ENCODE results near the gene NPAS2. TPM values are rescaled to one million over a fixed set of nuclear protein-coding genes. Genes with fewer than 3 reads are reported as not detected.

The NPAS2 gene
- total RNA-seq, 1 experiment from 2014 or later, result 12.3 TPM

- H3K4me1 Mint-ChIP-seq (ENCODE audit: insufficient read depth, unreplicated experiment), result peaks cover 10% of the 10 kb centered on the region
- H3K4me3 Mint-ChIP-seq (ENCODE audit: unreplicated experiment), result no peak overlapping the region
- ChIA-PET POLR2A (no interaction called here), CTCF (no interaction called here)
- no peaks in the 10 kb centered on the region for H3K27me3 Mint-ChIP-seq (ENCODE audit: insufficient read depth, unreplicated experiment)
- intact Hi-C loops (cut with micrococcal nuclease), result no loop called here
- BruUV-seq (replicated peaks), result no TSS peak
- no peaks in the 10 kb centered on the region for H3K9me3 Mint-ChIP-seq (ENCODE audit: unreplicated experiment)
- H3K36me3 Mint-ChIP-seq (ENCODE audit: insufficient read depth, unreplicated experiment), result no peaks in the 10 kb centered on the region
- no peak for DNase-seq (ENCODE audit: unreplicated experiment)
- no peak overlapping the region for H3K27ac Mint-ChIP-seq (ENCODE audit: low read depth, unreplicated experiment)
- TF ChIP-seq CTCF (IDR thresholded peaks at IDR 0.05; ENCODE audit: unreplicated experiment), result no peak
Observed at GRCh38 chr2:100880730-100881129, 60.8 kb downstream of the NPAS2 start.

DNA sequence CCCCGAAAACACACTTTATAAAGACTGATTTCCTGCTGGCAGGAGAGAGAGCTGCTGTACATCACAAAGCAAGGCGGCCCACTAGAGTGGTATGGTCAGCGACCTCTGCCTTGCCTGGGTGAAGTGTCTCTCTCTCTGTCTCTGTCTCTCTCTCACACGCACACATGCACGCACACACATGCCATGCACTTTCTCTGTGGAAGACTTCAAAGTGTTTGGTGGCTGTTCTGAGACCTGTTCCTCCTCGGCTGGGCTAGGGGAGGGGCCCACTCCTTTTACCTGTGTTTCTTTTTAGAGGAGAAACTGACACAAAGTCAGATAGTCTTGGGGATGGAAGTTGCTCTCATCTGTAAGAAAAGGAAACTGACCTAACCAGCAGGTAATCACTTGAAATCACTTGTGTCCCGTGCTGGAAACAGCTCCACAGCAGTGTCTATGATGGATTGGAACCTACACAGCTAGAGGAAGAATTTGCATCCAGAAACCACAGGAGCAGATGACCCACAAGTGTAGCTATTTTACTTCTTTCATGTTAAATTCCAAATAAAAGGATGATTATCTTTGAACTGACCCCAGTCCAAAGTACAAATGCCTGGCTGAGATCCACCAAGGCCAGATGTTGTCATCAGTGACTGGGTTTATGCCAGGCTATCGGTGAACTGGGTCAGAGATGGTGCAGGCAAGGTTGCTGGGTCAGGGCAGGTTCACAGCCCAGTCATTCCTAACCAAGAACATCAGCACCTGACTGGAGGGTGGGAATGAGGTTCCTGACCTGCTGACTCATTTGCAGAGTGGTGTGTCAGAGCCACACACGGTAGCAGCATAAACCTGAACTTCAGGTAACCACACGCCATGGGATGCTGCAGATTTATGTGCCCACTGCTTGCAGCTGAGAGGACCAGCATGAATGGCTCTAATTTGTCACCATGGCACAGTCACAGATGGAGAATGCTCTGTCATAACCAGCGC lies 63.0 kb downstream of the NPAS2 start:
- intact Hi-C loops (cut with micrococcal nuclease), result no loop called here
- no peaks in the 10 kb centered on the region for H3K27me3 Mint-ChIP-seq (ENCODE audit: insufficient read depth, unreplicated experiment)
- TF ChIP-seq CTCF (IDR thresholded peaks at IDR 0.05; ENCODE audit: unreplicated experiment), result no peak
- CTCF ChIA-PET, result interaction anchor here (1.2 kb wide), 1 partner anchor 12 kb away, joined by 3 read pairs; no protein-coding TSS in a partner anchor
- POLR2A ChIA-PET, result interaction anchor here (1.0 kb wide), 1 partner anchor 26 kb away, joined by 3 read pairs; no protein-coding TSS in a partner anchor
- DNase-seq (ENCODE audit: unreplicated experiment), result peak; percentile 40
- no peaks in the 10 kb centered on the region for H3K9me3 Mint-ChIP-seq (ENCODE audit: unreplicated experiment)
- no peak overlapping the region for H3K27ac Mint-ChIP-seq (ENCODE audit: low read depth, unreplicated experiment)
- H3K4me1 Mint-ChIP-seq (ENCODE audit: insufficient read depth, unreplicated experiment), result peaks cover 10% of the 10 kb centered on the region
- H3K36me3 Mint-ChIP-seq (ENCODE audit: insufficient read depth, unreplicated experiment), result no peaks in the 10 kb centered on the region
- BruUV-seq (replicated peaks), result no TSS peak
- H3K4me3 Mint-ChIP-seq (ENCODE audit: unreplicated experiment), result no peak overlapping the region

DNA sequence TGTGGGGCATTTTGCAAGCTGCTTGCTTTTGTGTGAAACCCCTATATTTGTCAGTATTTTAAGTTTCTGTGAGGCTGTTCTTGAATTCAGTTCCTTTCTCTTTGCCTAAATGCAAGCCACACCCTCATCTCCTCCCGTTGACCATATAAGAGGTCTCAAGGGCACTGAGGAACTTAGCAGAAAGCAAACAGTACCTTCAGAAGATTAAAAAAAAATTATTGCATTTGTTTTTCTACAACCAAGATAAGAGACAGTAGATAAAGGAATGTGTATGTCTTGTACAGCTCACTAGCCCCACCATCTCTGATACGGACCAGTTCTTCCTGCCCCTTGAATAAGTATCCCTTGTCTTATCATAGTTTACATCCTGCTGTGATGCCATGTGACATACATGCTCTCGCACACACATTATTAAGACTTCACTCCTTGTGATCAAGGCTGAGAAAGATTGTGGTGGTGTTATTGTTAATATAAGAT lies 64.2 kb downstream of the NPAS2 start:
- POLR2A ChIA-PET, result no interaction called here
- peaks cover 10% of the 10 kb centered on the region for H3K4me1 Mint-ChIP-seq (ENCODE audit: insufficient read depth, unreplicated experiment)
- H3K4me3 Mint-ChIP-seq (ENCODE audit: unreplicated experiment), result no peak overlapping the region
- H3K36me3 Mint-ChIP-seq (ENCODE audit: insufficient read depth, unreplicated experiment), result no peaks in the 10 kb centered on the region
- no peak for TF ChIP-seq CTCF (IDR thresholded peaks at IDR 0.05; ENCODE audit: unreplicated experiment)
- no peak overlapping the region for H3K27ac Mint-ChIP-seq (ENCODE audit: low read depth, unreplicated experiment)
- no TSS peak for BruUV-seq (replicated peaks)
- CTCF ChIA-PET, result no interaction called here
- intact Hi-C loops (cut with micrococcal nuclease), result no loop called here
- H3K27me3 Mint-ChIP-seq (ENCODE audit: insufficient read depth, unreplicated experiment), result no peaks in the 10 kb centered on the region
- H3K9me3 Mint-ChIP-seq (ENCODE audit: unreplicated experiment), result no peaks in the 10 kb centered on the region
- no peak for DNase-seq (ENCODE audit: unreplicated experiment)

DNA sequence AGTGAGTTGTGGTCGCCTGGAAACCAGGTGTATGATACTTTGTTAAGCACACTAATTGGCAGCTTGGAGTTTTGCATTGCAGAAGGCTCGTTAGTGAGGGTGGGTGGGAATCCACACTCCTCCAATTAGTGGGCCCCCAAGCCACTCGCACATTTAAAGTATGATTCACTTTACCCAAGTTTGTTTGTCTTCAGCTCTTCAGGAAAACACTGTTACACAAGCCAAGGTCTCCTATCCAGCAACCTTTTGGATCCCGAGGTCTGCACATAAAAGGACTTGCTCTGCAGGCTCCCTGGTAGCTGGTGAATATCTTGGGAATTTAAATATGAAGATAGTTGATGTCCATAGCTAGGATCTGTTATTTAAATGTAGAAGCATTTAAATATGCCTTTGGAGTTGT lies 66.1 kb downstream of the NPAS2 start:
- Mint-ChIP-seq H3K27ac (ENCODE audit: low read depth, unreplicated experiment) (no peak overlapping the region), H3K4me1 (ENCODE audit: insufficient read depth, unreplicated experiment) (peaks cover 10% of the 10 kb centered on the region), H3K27me3 (ENCODE audit: insufficient read depth, unreplicated experiment) (no peaks in the 10 kb centered on the region), H3K9me3 (ENCODE audit: unreplicated experiment) (no peaks in the 10 kb centered on the region), H3K36me3 (ENCODE audit: insufficient read depth, unreplicated experiment) (peaks cover 4% of the 10 kb centered on the region), H3K4me3 (ENCODE audit: unreplicated experiment) (no peak overlapping the region)
- TF ChIP-seq CTCF (IDR thresholded peaks at IDR 0.05; ENCODE audit: unreplicated experiment), result no peak
- BruUV-seq (replicated peaks), result no TSS peak
- ChIA-PET CTCF (interaction anchor here (0.7 to 1.1 kb wide), 3 partner anchors 9 to 511 kb away, joined by 3 to 6 read pairs (median 3); no protein-coding TSS in a partner anchor), POLR2A (interaction anchor here (1.0 kb wide), 1 partner anchor 12 kb away, joined by 4 read pairs; no protein-coding TSS in a partner anchor)
- DNase-seq (ENCODE audit: unreplicated experiment), result no peak
- intact Hi-C loops (cut with micrococcal nuclease), result no loop called here

Measured in MCF 10A (cell line).